ENCODE data around the gene LRMDA. TPM values are rescaled to one million over a fixed set of nuclear protein-coding genes. Genes with fewer than 3 reads are reported as not detected.

Gene LRMDA
- total and polyA plus RNA-seq, 12 donors, result 30.7 to 132 (median 78.1) TPM

DNA sequence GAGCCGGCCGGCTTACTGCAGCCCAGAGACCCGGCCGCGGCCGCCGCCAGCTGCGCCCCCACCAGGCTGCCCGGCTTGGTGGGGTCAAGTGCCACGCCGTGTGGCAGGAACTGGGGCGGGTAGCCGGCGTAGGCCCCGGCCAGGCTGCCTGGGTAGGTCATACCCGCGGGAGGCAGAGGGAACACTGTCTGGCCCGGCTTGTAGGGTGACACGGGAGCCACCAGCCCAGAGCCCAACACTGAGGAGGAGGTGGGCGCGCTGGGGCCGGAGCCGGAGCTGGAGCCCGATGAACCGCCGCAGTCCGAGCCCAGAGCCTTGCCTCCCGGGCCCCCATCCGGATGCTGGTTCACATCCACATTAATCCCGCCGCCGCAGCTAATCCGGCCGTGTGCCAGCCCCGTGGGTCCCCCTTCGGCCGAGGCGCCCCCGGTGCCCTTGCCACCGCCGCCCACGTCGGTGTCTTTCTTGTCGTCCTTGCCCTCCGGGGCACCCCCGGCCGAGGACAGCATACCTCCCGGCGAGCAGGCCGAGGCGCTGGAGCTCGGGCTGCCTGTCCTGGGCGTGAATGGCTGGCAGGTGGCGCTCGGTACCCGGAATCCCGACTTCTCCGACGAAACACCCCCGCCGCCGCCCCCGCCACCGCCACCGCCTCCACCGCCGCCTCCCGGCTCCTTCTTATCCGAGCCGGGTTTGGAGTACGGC lies 31.8 kb upstream of the LRMDA start:
- Histone ChIP-seq H3K27me3 (no peaks in the 10 kb centered on the region), H3K27ac (peak overlapping the region; percentile 92 to 99 (median 95)), H3K36me3 (replicated peaks in 1 of 2) (peaks cover 0 to 19% of the 10 kb centered on the region in 2 donors), H3K4me1 (replicated peaks in 1 of 2) (peaks cover 0 to 12% of the 10 kb centered on the region in 2 donors), H3K9me3 (replicated peaks in 1 of 3) (no peaks in the 10 kb centered on the region), H3K4me3 (peak overlapping the region; percentile 29 to 99 (median 53))
- WGBS, 4 donors, result 4 to 9% (median 7%) methylated on average over 3 to 71 of the region's 71 CpGs; no CpG with 5 or more reads in 1 of the 4 donors
- intact Hi-C loops (cut with DNase I), result loop anchor here (5.0 to 10.0 kb wide), 10 partner anchors 65 to 1145 kb away; no protein-coding TSS in a partner anchor
- peak; percentile 81 to 89 (median 86) for DNase-seq
- TF ChIP-seq CTCF (IDR thresholded peaks at IDR 0.05), result peak; percentile 31 to 52 (median 42)
- TF ChIP-seq POLR2A (IDR thresholded peaks at IDR 0.05), result peak in 1 of 2 donors; percentile 5

DNA sequence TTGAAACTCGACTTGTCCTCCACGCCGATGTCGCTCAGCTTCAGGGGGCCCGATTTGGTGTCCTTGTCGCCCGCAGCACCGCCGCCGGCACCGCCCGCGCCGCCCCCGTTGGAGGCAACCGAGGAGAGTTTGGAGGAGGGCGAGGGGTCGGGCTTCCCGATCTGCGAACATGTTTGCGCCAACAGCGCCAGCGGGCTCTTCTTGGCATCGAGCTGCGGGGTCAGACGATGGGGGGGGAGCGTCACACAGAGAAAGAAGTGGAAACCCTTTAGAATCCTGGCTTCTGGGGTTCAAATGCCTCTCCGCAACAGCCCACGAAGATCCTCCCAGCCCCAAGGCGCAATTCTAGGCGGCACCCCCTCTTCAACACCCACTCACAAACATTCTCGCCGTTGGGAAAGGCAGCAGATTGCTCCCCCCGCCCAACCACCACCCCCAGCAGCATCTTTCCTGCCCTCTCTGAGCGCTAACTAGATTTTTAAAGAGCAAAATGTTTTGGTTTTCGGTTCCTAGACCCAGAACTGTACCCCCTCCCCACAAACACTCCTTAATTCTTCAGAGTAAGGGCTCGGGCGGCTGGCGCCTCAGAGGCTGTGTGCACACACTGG lies 31.2 kb upstream of the LRMDA start:
- no peaks in the 10 kb centered on the region for H3K27me3 ChIP-seq
- peak overlapping the region; percentile 34 to 99 (median 84) for H3K4me3 ChIP-seq
- no peak for TF ChIP-seq POLR2A (IDR thresholded peaks at IDR 0.05)
- no peak for TF ChIP-seq CTCF (IDR thresholded peaks at IDR 0.05)
- H3K36me3 ChIP-seq (replicated peaks in 1 of 2), result peaks cover 0 to 19% of the 10 kb centered on the region in 2 donors
- intact Hi-C loops (cut with DNase I), result loop anchor here (5.0 to 10.0 kb wide), 8 partner anchors 65 to 687 kb away; no protein-coding TSS in a partner anchor
- H3K27ac ChIP-seq, result peak overlapping the region; percentile 92 to 99 (median 95)
- DNase-seq, result no peak
- peaks cover 0 to 15% of the 10 kb centered on the region in 2 donors for H3K4me1 ChIP-seq (replicated peaks in 1 of 2)
- WGBS, 4 donors, result 0 to 1% (median 0%) methylated on average over 11 to 39 of the region's 39 CpGs
- H3K9me3 ChIP-seq (replicated peaks in 1 of 3), result no peaks in the 10 kb centered on the region

DNA sequence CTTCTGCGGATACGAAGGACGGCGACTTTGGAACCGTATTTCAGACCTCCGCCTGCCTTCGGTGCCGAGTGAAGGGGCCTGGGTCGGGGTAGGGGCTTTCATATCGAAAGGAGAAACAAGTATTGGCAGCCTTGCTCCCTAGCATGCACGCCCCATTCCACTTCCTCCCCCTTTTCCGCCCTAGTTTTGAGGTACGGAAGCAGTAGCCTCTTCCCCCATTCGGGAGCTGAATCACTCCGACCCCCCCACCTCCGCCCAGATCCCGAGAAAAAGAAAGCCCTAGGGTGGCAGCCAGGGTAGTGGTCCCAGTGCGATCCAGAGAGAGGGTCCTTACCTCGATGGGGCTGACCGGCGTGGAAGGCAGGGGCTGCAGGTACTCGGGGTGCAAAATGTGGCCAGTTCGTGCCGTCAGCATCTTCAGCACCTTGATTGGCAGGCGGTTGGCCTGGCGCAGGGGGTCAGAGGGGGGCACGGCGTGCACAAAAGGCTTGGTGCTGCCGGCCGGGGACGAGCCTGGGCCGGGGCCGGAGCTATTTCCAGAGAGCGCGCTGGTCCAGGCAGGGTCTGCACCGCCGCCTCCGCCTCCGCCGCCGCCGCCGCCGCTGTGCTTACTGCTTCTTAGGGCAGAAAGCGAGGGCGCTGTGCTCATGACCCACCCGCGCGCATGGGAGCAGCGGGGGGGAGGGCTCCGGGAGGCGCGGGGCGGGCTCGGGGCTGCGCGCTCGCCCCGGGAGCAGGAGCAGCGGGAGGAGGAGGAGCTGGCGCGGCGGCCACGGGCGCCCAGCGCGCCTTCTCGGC lies 30.5 kb upstream of the LRMDA start:
- intact Hi-C loops (cut with DNase I), result loop anchor here (5.0 to 10.0 kb wide), 8 partner anchors 64 to 686 kb away; no protein-coding TSS in a partner anchor
- peak; percentile 59 to 73 (median 69) for DNase-seq
- no peak for TF ChIP-seq POLR2A (IDR thresholded peaks at IDR 0.05)
- H3K4me1 ChIP-seq (replicated peaks in 1 of 2), result peaks cover 0 to 22% of the 10 kb centered on the region in 2 donors
- H3K36me3 ChIP-seq (replicated peaks in 1 of 2), result peaks cover 0 to 19% of the 10 kb centered on the region in 2 donors
- H3K27ac ChIP-seq, result peak overlapping the region; percentile 92 to 99 (median 95)
- peak overlapping the region; percentile 34 to 99 (median 84) for H3K4me3 ChIP-seq
- H3K9me3 ChIP-seq (replicated peaks in 1 of 3), result no peaks in the 10 kb centered on the region
- no peaks in the 10 kb centered on the region for H3K27me3 ChIP-seq
- WGBS, 4 donors, result 0 to 1% (median 0%) methylated on average over 10 to 68 of the region's 68 CpGs

GRCh38 chr10:75401569-75402485 lies 29.6 kb upstream of the LRMDA start, which contains the start of gene ZNF503:
Gene ZNF503, minus strand, starts transcription at chr10:75401764. Its CDS starts 345 bp downstream, at chr10:75401419.
- WGBS, 4 donors, result 0 to 1% (median 0%) methylated on average over 33 to 88 of the region's 88 CpGs
- peaks cover 0 to 19% of the 10 kb centered on the region in 2 donors for H3K36me3 ChIP-seq (replicated peaks in 1 of 2)
- peak within 1 kb of the TSS; percentile 72 to 99 (median 85) for H3K4me3 ChIP-seq
- intact Hi-C loops (cut with DNase I), result loop anchor here (5.0 to 10.0 kb wide), 8 partner anchors 63 to 685 kb away; no protein-coding TSS in a partner anchor
- no peaks in the 10 kb centered on the region for H3K9me3 ChIP-seq (replicated peaks in 1 of 3)
- DNase-seq, result peak; percentile 96 to 99 (median 98)
- peaks cover 0 to 24% of the 10 kb centered on the region in 2 donors for H3K4me1 ChIP-seq (replicated peaks in 1 of 2)
- peak within 1 kb of the TSS; percentile 92 to 99 (median 95) for H3K27ac ChIP-seq
- peak; percentile 96 for TF ChIP-seq POLR2A (IDR thresholded peaks at IDR 0.05)
- TF ChIP-seq CTCF (IDR thresholded peaks at IDR 0.05), result peak in 5 of 6 experiments; percentile 16 to 61 (median 53)
- no peaks in the 10 kb centered on the region for H3K27me3 ChIP-seq

Measured in adrenal gland (tissue), 12 donors.